Endothelial cell of umbilical vein (primary cell): ENCODE measurements around the gene PLEKHA8. TPM values are rescaled to one million over a fixed set of nuclear protein-coding genes. Genes with fewer than 3 reads are reported as not detected.

Source experiments
- BruUV-seq: library from RNA; stranded (reverse); fragments of 400-500 nt; replicated peaks from 2 replicates; lab custom pipeline; 2021; lab: Mats Ljungman, UMichigan
- CTCF ChIA-PET: fragments of 300-600, 350-600 bp; sonication (Branson Sonifier 250); formaldehyde crosslinking; loops from one replicate; lab custom pipeline; 2021; ENCODE audit warnings: antibody characterized with exemption, inconsistent platforms; lab: Charles Lee
- POLR2A ChIA-PET: fragments of 300-600, 350-600 bp; sonication (Branson Sonifier 250); formaldehyde crosslinking; loops from one replicate; lab custom pipeline; 2021; ENCODE audit warnings: antibody characterized with exemption, inconsistent platforms; lab: Charles Lee
- DNase-seq: peaks from one replicate; pipeline ENCODE4 v3.0.0-alpha.2; 2011; ENCODE audit warnings: low read depth, low spot score
- FAIRE-seq: peaks from 2 replicates; lab custom pipeline; 2011; peaks lifted over from hg19 to GRCh38; lab: Jason Lieb, UNC
- H2AFZ ChIP-seq: 2 replicates; pipeline ENCODE4 v1.6.0; 2012; ENCODE audit warnings: low read depth, low read length, control low read depth, inconsistent platforms
- H3K27ac ChIP-seq: 2 replicates; pipeline ENCODE4 v1.5.1; 2011; ENCODE audit warnings: low read depth, mild to moderate bottlenecking, control low read depth, low read length, moderate library complexity; ENCODE audit not compliant: insufficient read depth
- H3K27me3 ChIP-seq, 2 experiments: 2 replicates each; pipeline versions ENCODE4 v1.6.0 to v1.6.1; 2011; ENCODE audit warnings: low read length in 2 of 2, mixed read lengths in 1 of 2; ENCODE audit not compliant: control insufficient read depth in 2 of 2, insufficient read depth in 2 of 2
- H3K36me3 ChIP-seq, 2 experiments: 2 replicates in 1 of 2; 3 replicates in 1 of 2; pipeline ENCODE4 v1.5.1; 2011; ENCODE audit warnings: low read length in 2 of 2, mild to moderate bottlenecking in 1 of 2, moderate library complexity in 1 of 2; ENCODE audit not compliant: control insufficient read depth in 2 of 2, insufficient read depth in 2 of 2; ENCODE audit errors: extremely low read depth in 1 of 2
- H3K4me1 ChIP-seq: 3 replicates; pipeline ENCODE4 v1.5.1; 2011; ENCODE audit warnings: mild to moderate bottlenecking, low read length; ENCODE audit not compliant: control insufficient read depth, insufficient read depth; ENCODE audit errors: extremely low read depth
- H3K4me2 ChIP-seq: 2 replicates; pipeline ENCODE4 v1.6.1; 2011; ENCODE audit warnings: low read length, control low read depth, mixed read lengths; ENCODE audit not compliant: insufficient read depth
- H3K4me3 ChIP-seq, 3 experiments: fragments of 200-600 bp in 1 of 3; sonication (generic), shearing (Covaris generic) in 1 of 3; replicated peaks in 1 of 3; 2 replicates each; pipeline ENCODE4 v1.5.1; 2011 to 2016; ENCODE audit warnings: control low read depth in 3 of 3, low read length in 3 of 3, mild to moderate bottlenecking in 2 of 3, inconsistent platforms in 1 of 3, low read depth in 1 of 3, moderate library complexity in 1 of 3; ENCODE audit not compliant: insufficient read depth in 1 of 3
- H3K79me2 ChIP-seq: 2 replicates; pipeline ENCODE4 v1.6.0; 2012; ENCODE audit warnings: low read length, inconsistent platforms; ENCODE audit not compliant: control insufficient read depth, insufficient read depth
- H3K9ac ChIP-seq: replicated peaks from 2 replicates; pipeline ENCODE3; 2011; ENCODE audit warnings: low read length, control low read depth; ENCODE audit not compliant: insufficient read depth; ENCODE audit errors: extremely low read depth
- H3K9me1 ChIP-seq: replicated peaks from 3 replicates; pipeline ENCODE4 v1.6.0; 2011; ENCODE audit warnings: mild to moderate bottlenecking, low read length; ENCODE audit not compliant: control insufficient read depth, insufficient read depth; ENCODE audit errors: extremely low read depth
- H3K9me3 ChIP-seq: replicated peaks from 2 replicates; pipeline ENCODE4 v1.5.1; 2012; ENCODE audit warnings: low read length, inconsistent platforms; ENCODE audit not compliant: control insufficient read depth, insufficient read depth
- H4K20me1 ChIP-seq: replicated peaks from 2 replicates; pipeline ENCODE3; 2011; ENCODE audit warnings: mild to moderate bottlenecking, low read length; ENCODE audit not compliant: control insufficient read depth, insufficient read depth; ENCODE audit errors: extremely low read depth
- EZH2 ChIP-seq: IDR thresholded peaks from 2 replicates; pipeline ENCODE4 v1.6.1; 2012; ENCODE audit warnings: borderline replicate concordance, low read depth, mild to moderate bottlenecking, moderate library complexity, low read length, inconsistent platforms; ENCODE audit not compliant: severe bottlenecking
- FOS ChIP-seq: IDR thresholded peaks from 2 replicates; pipeline ENCODE4 v1.6.1; 2011; ENCODE audit warnings: mild to moderate bottlenecking, low read length, moderate library complexity, borderline replicate concordance; ENCODE audit not compliant: insufficient read depth
- GATA2 ChIP-seq: IDR thresholded peaks from 2 replicates; pipeline ENCODE4 v1.7.0; 2011; ENCODE audit warnings: low read depth, mild to moderate bottlenecking, moderate library complexity, mixed read lengths, low read length; ENCODE audit not compliant: insufficient read length, insufficient read depth
- JUN ChIP-seq: IDR thresholded peaks from 2 replicates; pipeline ENCODE4 v1.6.1; 2011; ENCODE audit warnings: borderline replicate concordance, low read depth; ENCODE audit not compliant: insufficient read length, insufficient read depth
- MYC ChIP-seq: IDR thresholded peaks from one replicate; pipeline ENCODE4 v1.6.1; 2011; ENCODE audit warnings: mild to moderate bottlenecking, low read depth, low read length
- POLR2A ChIP-seq: IDR thresholded peaks from 2 replicates; pipeline ENCODE4 v1.6.1; 2012; ENCODE audit warnings: low read depth, mild to moderate bottlenecking, control low read depth, low read length
- POLR2AphosphoS5 ChIP-seq: IDR thresholded peaks from 2 replicates; pipeline ENCODE4 v1.6.1; 2012; ENCODE audit warnings: low read depth, mild to moderate bottlenecking, control low read depth, low read length, moderate library complexity; ENCODE audit not compliant: insufficient read depth
- dilution Hi-C: fragments of 300-500 bp; cut with MboI; formaldehyde crosslinking; loops from one replicate; pipeline ENCODE4 v1.15.0; 2019; ENCODE audit warnings: low sequenced_read_pairs; ENCODE audit not compliant: extremely low pct_ligation_motif_present
- intact Hi-C: fragments of 100-400 bp; cut with micrococcal nuclease; formaldehyde crosslinking; loops from one replicate; pipeline ENCODE4 v1.10.0; 2022
- polyA plus RNA-seq, 4 experiments: library from polyadenylated mRNA; depleted of rRNA in 3 of 4; stranded (reverse) in 3 of 4; unstranded in 1 of 4; fragments of >200 nt; gene quantifications; 2 replicates each; pipeline versions ENCODE4 v1.2.1 to v1.2.3, GENCODE V29; 2011 to 2012; ENCODE audit warnings: missing spikeins in 1 of 4
- total RNA-seq: library from RNA; stranded (reverse); gene quantifications from 2 replicates; pipeline ENCODE4 v1.2.3, GENCODE V29; 2021
- TF ChIP-seq, protein P1 (sequence below), 2 donors: IDR thresholded peaks; 1 replicate in 1 of 2; 2 replicates in 1 of 2; pipeline ENCODE4 v1.5.1; 2011; ENCODE audit warnings: low read length in 2 of 2, mild to moderate bottlenecking in 2 of 2, moderate library complexity in 2 of 2, control low read depth in 1 of 2, inconsistent platforms in 1 of 2, low read depth in 1 of 2; ENCODE audit not compliant: insufficient read depth in 1 of 2; ENCODE audit errors: extremely low read depth in 1 of 2

PLEKHA8 gene
- total and polyA plus RNA-seq, 2 donors (not counting 3 experiments of a cell fraction or from before 2014, with no cell fraction given) = 4.5 to 19.8 TPM

DNA sequence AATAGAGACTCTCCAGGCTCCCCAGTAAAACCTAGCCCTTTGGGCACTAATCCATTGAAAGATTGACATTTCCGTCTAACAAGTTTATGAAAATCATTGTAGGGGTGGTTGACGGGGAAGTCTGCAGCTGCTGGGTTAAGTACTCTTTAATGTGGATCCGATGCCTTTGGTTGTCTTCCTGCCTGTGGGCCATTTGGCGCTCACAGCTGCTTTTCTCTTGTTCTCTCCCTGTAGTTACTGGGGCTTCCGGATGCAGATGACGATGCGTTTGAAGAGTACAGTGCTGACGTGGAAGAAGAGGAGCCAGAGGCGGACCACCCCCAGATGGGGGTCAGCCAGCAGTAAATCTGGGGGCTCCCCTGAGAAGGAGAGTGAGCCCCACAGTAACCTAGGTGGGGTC is 129.0 kb downstream of the PLEKHA8 start:
- Histone ChIP-seq H4K20me1 (no peaks in the 10 kb centered on the region), H3K9ac (no peak overlapping the region), H3K27ac (no peak overlapping the region), H3K9me1 (no peaks in the 10 kb centered on the region), H3K4me2 (no peak overlapping the region), H3K27me3 (no peaks in the 10 kb centered on the region), H3K4me3 (no peak overlapping the region), H3K4me1 (peaks cover 1% of the 10 kb centered on the region), H3K79me2 (no peaks in the 10 kb centered on the region), H3K36me3 (no peaks in the 10 kb centered on the region), H2AFZ (no peak overlapping the region), H3K9me3 (no peaks in the 10 kb centered on the region)
- intact Hi-C loops = no loop called here
- dilution Hi-C loops = no loop called here
- TF ChIP-seq MYC (no peak), EZH2 (no peak), FOS (no peak), JUN (no peak), POLR2A (no peak), POLR2AphosphoS5 (no peak), GATA2 (no peak)
- TF ChIP-seq, protein P1, sequence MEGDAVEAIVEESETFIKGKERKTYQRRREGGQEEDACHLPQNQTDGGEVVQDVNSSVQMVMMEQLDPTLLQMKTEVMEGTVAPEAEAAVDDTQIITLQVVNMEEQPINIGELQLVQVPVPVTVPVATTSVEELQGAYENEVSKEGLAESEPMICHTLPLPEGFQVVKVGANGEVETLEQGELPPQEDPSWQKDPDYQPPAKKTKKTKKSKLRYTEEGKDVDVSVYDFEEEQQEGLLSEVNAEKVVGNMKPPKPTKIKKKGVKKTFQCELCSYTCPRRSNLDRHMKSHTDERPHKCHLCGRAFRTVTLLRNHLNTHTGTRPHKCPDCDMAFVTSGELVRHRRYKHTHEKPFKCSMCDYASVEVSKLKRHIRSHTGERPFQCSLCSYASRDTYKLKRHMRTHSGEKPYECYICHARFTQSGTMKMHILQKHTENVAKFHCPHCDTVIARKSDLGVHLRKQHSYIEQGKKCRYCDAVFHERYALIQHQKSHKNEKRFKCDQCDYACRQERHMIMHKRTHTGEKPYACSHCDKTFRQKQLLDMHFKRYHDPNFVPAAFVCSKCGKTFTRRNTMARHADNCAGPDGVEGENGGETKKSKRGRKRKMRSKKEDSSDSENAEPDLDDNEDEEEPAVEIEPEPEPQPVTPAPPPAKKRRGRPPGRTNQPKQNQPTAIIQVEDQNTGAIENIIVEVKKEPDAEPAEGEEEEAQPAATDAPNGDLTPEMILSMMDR (IDR thresholded peaks at IDR 0.05; ENCODE audit: extremely low read depth in 1 of 2, insufficient read depth in 1 of 2, low read depth in 1 of 2, low read length in 2 of 2) = no peak
- no peak for DNase-seq
- no TSS peak for BruUV-seq
- POLR2A ChIA-PET = no interaction called here
- CTCF ChIA-PET = no interaction called here
- FAIRE-seq = no peak
